ENCODE measurements around the gene BLVRA.
A peak's percentile ranks its signal among the peaks of the same experiment; 100 is the strongest.

The BLVRA gene

DNA sequence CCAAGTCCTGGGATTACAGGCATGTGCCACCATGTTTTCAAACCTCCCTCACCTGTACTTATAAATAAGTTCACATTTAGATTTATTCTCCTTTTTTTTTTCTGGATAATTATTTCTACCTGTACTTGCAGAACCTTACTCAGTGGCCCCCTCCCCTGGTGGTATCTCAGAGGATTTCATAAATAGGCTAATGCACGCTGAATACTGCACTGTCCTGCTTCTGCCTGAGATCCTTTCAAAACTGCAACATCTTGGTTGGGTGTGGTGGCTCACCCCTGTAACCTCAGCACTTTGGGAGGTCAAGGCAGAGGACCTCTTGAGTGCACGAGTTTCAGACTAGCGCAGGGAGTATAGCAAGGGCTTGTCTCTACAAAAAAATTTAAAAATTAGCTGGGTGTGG lies 4.6 kb upstream of the BLVRA start:
- TF ChIP-seq EZH2phosphoT487 (IDR thresholded peaks at IDR 0.05; ENCODE audit: low read length) (no peak), EZH2 (optimal IDR thresholded peaks at IDR 0.05; ENCODE audit: low read depth, low read length) (no peak)
- TF ChIP-seq, protein P1, sequence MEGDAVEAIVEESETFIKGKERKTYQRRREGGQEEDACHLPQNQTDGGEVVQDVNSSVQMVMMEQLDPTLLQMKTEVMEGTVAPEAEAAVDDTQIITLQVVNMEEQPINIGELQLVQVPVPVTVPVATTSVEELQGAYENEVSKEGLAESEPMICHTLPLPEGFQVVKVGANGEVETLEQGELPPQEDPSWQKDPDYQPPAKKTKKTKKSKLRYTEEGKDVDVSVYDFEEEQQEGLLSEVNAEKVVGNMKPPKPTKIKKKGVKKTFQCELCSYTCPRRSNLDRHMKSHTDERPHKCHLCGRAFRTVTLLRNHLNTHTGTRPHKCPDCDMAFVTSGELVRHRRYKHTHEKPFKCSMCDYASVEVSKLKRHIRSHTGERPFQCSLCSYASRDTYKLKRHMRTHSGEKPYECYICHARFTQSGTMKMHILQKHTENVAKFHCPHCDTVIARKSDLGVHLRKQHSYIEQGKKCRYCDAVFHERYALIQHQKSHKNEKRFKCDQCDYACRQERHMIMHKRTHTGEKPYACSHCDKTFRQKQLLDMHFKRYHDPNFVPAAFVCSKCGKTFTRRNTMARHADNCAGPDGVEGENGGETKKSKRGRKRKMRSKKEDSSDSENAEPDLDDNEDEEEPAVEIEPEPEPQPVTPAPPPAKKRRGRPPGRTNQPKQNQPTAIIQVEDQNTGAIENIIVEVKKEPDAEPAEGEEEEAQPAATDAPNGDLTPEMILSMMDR (IDR thresholded peaks at IDR 0.05; ENCODE audit: low read length), result no peak
- H2AFZ ChIP-seq (ENCODE audit: low read length), result no peak overlapping the region
- no peaks in the 10 kb centered on the region for H3K9me3 ChIP-seq (replicated peaks; ENCODE audit: insufficient read depth, low read length)
- H3F3A ChIP-seq (ENCODE audit: insufficient read depth, low read length), result peaks cover 30% of the 10 kb centered on the region
- no peak overlapping the region for H3K9ac ChIP-seq (ENCODE audit: low read length)
- peaks cover 64% of the 10 kb centered on the region for H3K4me1 ChIP-seq (ENCODE audit: low read length)
- no peak overlapping the region for H3K4me3 ChIP-seq (ENCODE audit: low read length)
- no peak for DNase-seq
- H3K27ac ChIP-seq (ENCODE audit: low read length), result no peak overlapping the region
- H3K4me2 ChIP-seq (ENCODE audit: low read depth, low read length), result no peak overlapping the region
- no peaks in the 10 kb centered on the region for H4K20me1 ChIP-seq (ENCODE audit: insufficient read depth, low read length)
- no peaks in the 10 kb centered on the region for H3K79me2 ChIP-seq (ENCODE audit: low read length)
- H3K36me3 ChIP-seq (replicated peaks; ENCODE audit: insufficient read depth, low read length), result no peaks in the 10 kb centered on the region
- no peaks in the 10 kb centered on the region for H3K27me3 ChIP-seq (replicated peaks; ENCODE audit: insufficient read depth, low read length)
- no peaks in the 10 kb centered on the region for H3K9me2 ChIP-seq (replicated peaks; ENCODE audit: insufficient read depth, low read length)

DNA sequence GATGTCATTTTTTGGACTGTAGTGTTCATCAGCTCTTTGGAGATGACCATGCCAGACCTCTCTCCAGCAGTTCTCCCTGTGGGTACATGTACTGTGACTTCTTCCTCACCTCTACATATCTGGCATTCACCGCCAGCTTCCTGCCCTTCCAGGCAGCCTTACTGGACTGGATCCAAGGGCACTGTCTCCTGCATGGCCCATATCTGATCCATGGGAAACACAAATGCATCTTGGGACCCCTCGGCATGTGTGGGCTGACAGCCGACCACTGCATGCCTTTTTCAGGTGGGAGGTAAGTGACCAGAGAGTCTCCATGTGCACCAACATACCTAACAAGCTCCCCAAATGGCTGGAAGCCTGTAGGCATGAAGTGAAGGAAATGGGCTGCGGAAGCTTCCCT lies 3.9 kb upstream of the BLVRA start:
- DNase-seq, result no peak

DNA sequence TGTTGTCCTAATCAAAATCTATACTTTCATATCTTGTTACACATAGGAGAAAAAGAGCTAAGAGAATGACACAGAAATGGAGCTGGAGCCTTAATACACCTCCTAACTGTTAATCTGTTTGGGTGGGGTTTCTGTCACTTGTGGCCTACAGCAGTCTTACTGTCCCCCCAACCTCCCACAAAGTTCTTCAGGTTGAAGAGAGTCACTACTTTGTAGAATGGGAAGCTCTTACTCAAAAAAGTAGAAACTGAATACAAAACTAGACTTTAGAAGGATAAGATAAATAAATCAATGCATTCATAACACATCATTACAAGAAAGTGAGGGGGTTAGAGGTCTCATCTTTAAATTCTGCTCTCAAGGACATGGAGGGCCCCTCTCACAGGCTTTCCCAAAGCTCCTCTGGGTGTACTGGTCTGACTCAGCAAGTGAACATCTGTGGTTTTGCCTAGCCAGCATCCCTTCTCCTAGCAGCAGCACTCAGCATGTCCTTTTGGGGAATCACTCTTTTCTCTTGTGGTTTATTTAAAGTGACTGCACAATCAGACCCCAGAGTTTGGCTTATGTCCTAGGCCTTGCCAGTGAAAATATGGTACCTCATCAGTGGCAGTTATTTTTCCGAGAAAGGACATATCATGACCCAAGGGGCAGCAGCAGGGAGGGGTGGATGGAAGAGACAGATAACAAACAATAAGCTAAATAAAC lies 2.0 kb upstream of the BLVRA start:
- Histone ChIP-seq H3K27me3 (replicated peaks; ENCODE audit: insufficient read depth, low read length) (no peaks in the 10 kb centered on the region), H2AFZ (ENCODE audit: low read length) (0 out of 2 replicates have a peak overlapping the region, but pooled peaks have one; percentile 16), H3K79me2 (ENCODE audit: low read length) (peaks cover 12% of the 10 kb centered on the region; the same call in 1 of the 2 replicates), H3K4me1 (ENCODE audit: low read length) (peaks cover 55% of the 10 kb centered on the region), H3K27ac (ENCODE audit: low read length) (peak overlapping the region; percentile 66; the same call in 1 of the 2 replicates), H3K9me2 (replicated peaks; ENCODE audit: insufficient read depth, low read length) (no peaks in the 10 kb centered on the region), H3K4me2 (ENCODE audit: low read depth, low read length) (peak overlapping the region; percentile 44), H3F3A (ENCODE audit: insufficient read depth, low read length) (peaks cover 24% of the 10 kb centered on the region), H3K4me3 (ENCODE audit: low read length) (no peak overlapping the region), H3K36me3 (replicated peaks; ENCODE audit: insufficient read depth, low read length) (no peaks in the 10 kb centered on the region), H4K20me1 (ENCODE audit: insufficient read depth, low read length) (no peaks in the 10 kb centered on the region), H3K9me3 (replicated peaks; ENCODE audit: insufficient read depth, low read length) (no peaks in the 10 kb centered on the region), H3K9ac (ENCODE audit: low read length) (peak overlapping the region; percentile 5; the same call in 1 of the 2 replicates)
- TF ChIP-seq EZH2 (optimal IDR thresholded peaks at IDR 0.05; ENCODE audit: low read depth, low read length) (no peak), EZH2phosphoT487 (IDR thresholded peaks at IDR 0.05; ENCODE audit: low read length) (no peak)
- TF ChIP-seq, protein P1 (IDR thresholded peaks at IDR 0.05; ENCODE audit: low read length), result no peak
- peak; percentile 83 for DNase-seq

More for the DNA sequence above, 3.9 kb upstream of the BLVRA start:
- H3K36me3 ChIP-seq (replicated peaks; ENCODE audit: insufficient read depth, low read length), result no peaks in the 10 kb centered on the region
- peaks cover 30% of the 10 kb centered on the region for H3F3A ChIP-seq (ENCODE audit: insufficient read depth, low read length)
- no peaks in the 10 kb centered on the region for H3K9me3 ChIP-seq (replicated peaks; ENCODE audit: insufficient read depth, low read length)
- peaks cover 3% of the 10 kb centered on the region; the same call in 1 of the 2 replicates for H3K79me2 ChIP-seq (ENCODE audit: low read length)
- no peak overlapping the region for H3K27ac ChIP-seq (ENCODE audit: low read length)
- no peaks in the 10 kb centered on the region for H4K20me1 ChIP-seq (ENCODE audit: insufficient read depth, low read length)
- peaks cover 64% of the 10 kb centered on the region for H3K4me1 ChIP-seq (ENCODE audit: low read length)
- H3K9me2 ChIP-seq (replicated peaks; ENCODE audit: insufficient read depth, low read length), result no peaks in the 10 kb centered on the region
- H2AFZ ChIP-seq (ENCODE audit: low read length), result no peak overlapping the region
- TF ChIP-seq, protein P1 (IDR thresholded peaks at IDR 0.05; ENCODE audit: low read length), result no peak
- TF ChIP-seq EZH2 (optimal IDR thresholded peaks at IDR 0.05; ENCODE audit: low read depth, low read length) (no peak), EZH2phosphoT487 (IDR thresholded peaks at IDR 0.05; ENCODE audit: low read length) (no peak)
- H3K9ac ChIP-seq (ENCODE audit: low read length), result no peak overlapping the region
- H3K27me3 ChIP-seq (replicated peaks; ENCODE audit: insufficient read depth, low read length), result no peaks in the 10 kb centered on the region
- no peak overlapping the region for H3K4me3 ChIP-seq (ENCODE audit: low read length)
- no peak overlapping the region for H3K4me2 ChIP-seq (ENCODE audit: low read depth, low read length)
